HG03442 (cell line): ENCODE results near the gene ZBTB42.
"Not testable (repeated sequence)": the region's sequence is repeated elsewhere in the genome, so short reads cannot be mapped to it uniquely, and the experiment has no call there.

Experiments
- ATAC-seq: cut with Tn5 transposase; IDR thresholded peaks from one replicate; pipeline ENCODE4 v1.9.1; 2021; ENCODE audit warnings: mild to moderate bottlenecking, moderate library complexity; ENCODE audit not compliant: unreplicated experiment

ZBTB42 gene

GRCh38 chr14:104836171-104836935, 35.5 kb downstream of the ZBTB42 start:
- not testable (repeated sequence) for ATAC-seq

- ATAC-seq: no peak
Measured at GRCh38 chr14:104841730-104842129, 40.8 kb downstream of the ZBTB42 start.

GRCh38 chr14:104843006-104843405, 42.1 kb downstream of the ZBTB42 start:
- ATAC-seq: no peak

GRCh38 chr14:104843442-104844305, 42.8 kb downstream of the ZBTB42 start:
- ATAC-seq: no peak

- no peak for ATAC-seq
Measured at GRCh38 chr14:104844306-104845032, 43.6 kb downstream of the ZBTB42 start.

GRCh38 chr14:104845033-104845666, 44.2 kb downstream of the ZBTB42 start:
- no peak for ATAC-seq

GRCh38 chr14:104845834-104846441, 45.0 kb downstream of the ZBTB42 start:
- ATAC-seq: no peak

GRCh38 chr14:104852280-104852663, 51.4 kb downstream of the ZBTB42 start:
- no peak for ATAC-seq
